Mesenteric fat pad (tissue), 1 donor: ENCODE results near the gene ZNG1B. TPM values are rescaled to one million over a fixed set of nuclear protein-coding genes. Genes with fewer than 3 reads are reported as not detected.
"Not testable (repeated sequence)": the region's sequence is repeated elsewhere in the genome, so short reads cannot be mapped to it uniquely, and the experiment has no call there.

Source experiments
- DNase-seq: peaks from one replicate; pipeline ENCODE4 v3.0.0-alpha.2; 2020; ENCODE audit warnings: low spot score
- total RNA-seq: library from RNA; stranded (reverse); fragmentation: NEBNext Ultra II Directional; extraction: Animal tissue kit (Norgen Biotek cat#: 25700); gene quantifications from one replicate; pipeline ENCODE4 v1.2.1, GENCODE V29; 2021
- donor health status: DM: yes; HTN: yes; CAD: no.

ZNG1B gene
- total RNA-seq, 1 donor from 2014 or later: 25.4 TPM

- DNase-seq: not testable (repeated sequence)
These were observed 105.0 kb downstream of the ZNG1B start for GRCh38 chr2:113542529-113542928.

Other genes starting within 250 kb of the ZNG1B start
- gene PAX8, start 158.8 kb upstream of the ZNG1B start, total RNA-seq: 5.3 TPM
- not detected for gene FOXD4L1, start 61.0 kb downstream of the ZNG1B start, total RNA-seq
- gene RABL2A, start 189.6 kb downstream of the ZNG1B start, total RNA-seq: 11.4 TPM